Measurements from ENCODE around the gene CDCA8.

Gene CDCA8

DNA sequence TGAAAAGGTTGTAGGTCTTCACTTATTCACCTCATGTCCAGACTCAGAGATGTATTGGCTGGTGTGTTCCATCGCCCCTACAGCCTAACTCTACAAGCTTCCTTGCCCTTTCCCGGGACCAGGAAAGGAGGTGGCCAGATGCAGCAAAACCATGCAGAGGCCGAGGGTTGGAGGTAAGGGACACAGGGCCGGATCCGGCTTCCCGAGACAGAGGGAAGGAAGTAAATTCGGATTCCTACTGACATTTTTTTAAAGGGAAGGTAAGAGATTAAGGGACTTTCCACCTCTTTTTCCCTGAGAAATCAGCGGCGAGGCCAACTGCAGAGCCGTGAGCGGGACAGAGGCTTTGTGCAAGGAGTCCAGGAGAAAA lies 59.9 kb downstream of the CDCA8 start:
- TF ChIP-seq, protein P1, sequence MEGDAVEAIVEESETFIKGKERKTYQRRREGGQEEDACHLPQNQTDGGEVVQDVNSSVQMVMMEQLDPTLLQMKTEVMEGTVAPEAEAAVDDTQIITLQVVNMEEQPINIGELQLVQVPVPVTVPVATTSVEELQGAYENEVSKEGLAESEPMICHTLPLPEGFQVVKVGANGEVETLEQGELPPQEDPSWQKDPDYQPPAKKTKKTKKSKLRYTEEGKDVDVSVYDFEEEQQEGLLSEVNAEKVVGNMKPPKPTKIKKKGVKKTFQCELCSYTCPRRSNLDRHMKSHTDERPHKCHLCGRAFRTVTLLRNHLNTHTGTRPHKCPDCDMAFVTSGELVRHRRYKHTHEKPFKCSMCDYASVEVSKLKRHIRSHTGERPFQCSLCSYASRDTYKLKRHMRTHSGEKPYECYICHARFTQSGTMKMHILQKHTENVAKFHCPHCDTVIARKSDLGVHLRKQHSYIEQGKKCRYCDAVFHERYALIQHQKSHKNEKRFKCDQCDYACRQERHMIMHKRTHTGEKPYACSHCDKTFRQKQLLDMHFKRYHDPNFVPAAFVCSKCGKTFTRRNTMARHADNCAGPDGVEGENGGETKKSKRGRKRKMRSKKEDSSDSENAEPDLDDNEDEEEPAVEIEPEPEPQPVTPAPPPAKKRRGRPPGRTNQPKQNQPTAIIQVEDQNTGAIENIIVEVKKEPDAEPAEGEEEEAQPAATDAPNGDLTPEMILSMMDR (IDR thresholded peaks at IDR 0.05): no peak

GRCh38 chr1:37752583-37753471 lies 60.5 kb downstream of the CDCA8 start:
- TF ChIP-seq, protein P1 (IDR thresholded peaks at IDR 0.05): no peak

GRCh38 chr1:37753473-37754321 lies 61.4 kb downstream of the CDCA8 start:
- TF ChIP-seq, protein P1 (IDR thresholded peaks at IDR 0.05): no peak

GRCh38 chr1:37755290-37755689 lies 63.0 kb downstream of the CDCA8 start:
- TF ChIP-seq, protein P1 (IDR thresholded peaks at IDR 0.05): no peak

DNA sequence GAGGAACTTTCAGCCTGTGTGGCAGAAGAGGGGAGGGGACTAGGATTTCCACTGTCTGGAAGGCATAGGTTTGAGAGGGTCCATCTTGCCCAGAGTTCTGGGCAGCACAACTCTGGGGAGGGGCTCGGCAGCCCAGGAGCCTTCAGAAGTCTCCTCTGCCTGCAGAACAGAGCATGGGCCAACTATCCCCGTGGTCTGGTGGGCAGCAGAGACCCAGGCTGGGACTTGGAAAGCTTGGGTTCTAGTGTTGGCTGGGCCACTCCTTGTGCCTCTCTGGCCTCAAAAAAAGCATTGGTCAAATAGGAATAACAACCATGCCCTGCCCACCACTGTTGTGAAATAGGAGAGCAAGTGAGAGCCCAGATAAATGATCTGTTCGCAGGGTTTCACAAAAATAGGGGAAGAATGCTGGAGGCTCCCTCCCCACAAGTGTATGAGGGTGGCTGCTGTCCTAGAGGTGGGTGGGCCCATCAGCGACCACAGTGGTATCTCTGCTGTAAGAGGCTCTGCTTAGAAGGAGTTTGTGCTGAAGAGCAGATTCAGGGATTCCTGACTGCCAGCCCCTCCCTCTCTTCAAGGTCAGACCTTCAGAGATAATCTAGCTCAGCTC lies 63.7 kb downstream of the CDCA8 start:
- TF ChIP-seq, protein P1 (IDR thresholded peaks at IDR 0.05): no peak

Measured in LNCAP (cell line).